Stomach (tissue), 9 donors: ENCODE measurements around the gene CASP7. TPM values are rescaled to one million over a fixed set of nuclear protein-coding genes. Genes with fewer than 3 reads are reported as not detected.

ENCODE experiments used
- DNase-seq, 2 donors: peaks; one replicate each; pipeline versions ENCODE4 v3.0.0 to v3.0.0-alpha.2; 2013 to 2019
- H3K27ac ChIP-seq, 5 donors: fragments of 200-600 bp in 4 of 5; sonication (generic) in 4 of 5; one replicate each; pipeline ENCODE4 v1.5.1; 2013 to 2019; ENCODE audit warnings: mild to moderate bottlenecking in 1 of 5, moderate library complexity in 1 of 5
- H3K27me3 ChIP-seq, 3 donors: fragments of 200-600 bp; sonication (generic); one replicate each; pipeline ENCODE4 v1.5.1; 2017 to 2019; ENCODE audit warnings: mixed run types in 1 of 3
- H3K36me3 ChIP-seq, 4 donors: fragments of 200-600 bp; sonication (generic); 1 replicate in 3 of 4; 2 replicates in 1 of 4; pipeline ENCODE4 v1.5.1; 2016 to 2019
- H3K4me1 ChIP-seq, 4 donors: fragments of 200-600 bp; sonication (generic); one replicate each; pipeline ENCODE4 v1.5.1; 2016 to 2019
- H3K4me3 ChIP-seq, 4 donors: fragments of 200-600 bp; sonication (generic) in 3 of 4; one replicate each; pipeline ENCODE4 v1.5.1; 2016 to 2019; ENCODE audit warnings: mild to moderate bottlenecking in 1 of 4
- H3K9me3 ChIP-seq, 4 donors: fragments of 200-600 bp; sonication (generic); one replicate each; pipeline ENCODE4 v1.5.1; 2016 to 2019
- EP300 ChIP-seq: sonication (generic); formaldehyde crosslinking; IDR thresholded peaks from one replicate; pipeline ENCODE4 v1.6.1; 2017; ENCODE audit warnings: antibody characterized with exemption
- POLR2A ChIP-seq, 4 donors: fragments of 450-650 bp; IDR thresholded peaks; one replicate each; pipeline ENCODE4 v1.6.1; 2016; ENCODE audit warnings: antibody characterized with exemption in 4 of 4, control low read depth in 2 of 4, mild to moderate bottlenecking in 1 of 4, moderate library complexity in 1 of 4
- POLR2AphosphoS5 ChIP-seq, 3 donors: sonication (generic); formaldehyde crosslinking; IDR thresholded peaks; one replicate each; pipeline ENCODE4 v1.6.1; 2016; ENCODE audit warnings: antibody characterized with exemption in 3 of 3
- WGBS, 5 donors: extraction: QIAGEN DNeasy Blood & Tissue Kit in 3 of 5; methylation state at CpG; one replicate each; pipeline versions ENCODE4 v1.1.5 to v1.1.7; 2013 to 2018; 5-methylcytosine and 5-hydroxymethylcytosine counted together
- intact Hi-C: fragments of 100-400 bp; cut with DNase I; formaldehyde crosslinking; loops from one replicate; pipeline ENCODE4 v1.15.1; 2023; ENCODE audit warnings: low total_unique reads
- polyA plus RNA-seq, 3 donors: library from polyadenylated mRNA; stranded (reverse); fragments of 200-250 nt; gene quantifications; one replicate each; pipeline ENCODE4 v1.2.3, GENCODE V29; 2013
- total RNA-seq, 5 donors: library from RNA; depleted of rRNA; stranded (reverse); fragments of >200 nt; gene quantifications; one replicate each; pipeline versions ENCODE4 v1.1.0 to v1.2.3, GENCODE V29; 2014 to 2016
- TF ChIP-seq, protein P1 (sequence below), 7 experiments: fragments of 450-650 bp in 4 of 7; fragments of 200-600 bp in 3 of 7; sonication (generic) in 3 of 7; IDR thresholded peaks; one replicate each; pipeline ENCODE4 v1.5.1; 2016 to 2019; ENCODE audit warnings: antibody characterized with exemption in 7 of 7, control low read depth in 2 of 7, mild to moderate bottlenecking in 1 of 7
- donor health status: healthy with polysubstance abuse.
- donor health status: Bipolar disorder and iron deficiency.
- donor health status: healthy.

Gene CASP7
- total and polyA plus RNA-seq, 8 donors: 15.1 to 77.9 (median 24.0) TPM

DNA sequence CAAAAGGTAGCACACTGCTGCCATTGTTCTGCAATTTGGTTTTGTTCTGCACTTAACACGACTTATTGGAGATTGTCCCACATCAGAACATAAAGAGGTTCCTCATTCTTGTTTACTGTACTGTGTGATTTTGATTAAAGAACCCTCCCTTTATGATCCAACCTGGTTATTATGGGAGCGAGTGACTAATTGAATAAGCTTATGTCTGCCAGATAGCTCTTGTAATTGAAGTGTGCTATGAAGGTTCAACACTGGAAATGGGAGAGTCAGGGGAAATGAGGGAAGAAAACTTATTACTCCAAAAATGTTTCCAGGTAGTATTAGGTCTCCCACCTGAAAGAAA, 33.9 kb downstream of the CASP7 start:
- no peak for DNase-seq
- TF ChIP-seq EP300 (no peak), POLR2AphosphoS5 (IDR thresholded peaks at IDR 0.05) (no peak), POLR2A (IDR thresholded peaks at IDR 0.05) (no peak)
- TF ChIP-seq, protein P1, sequence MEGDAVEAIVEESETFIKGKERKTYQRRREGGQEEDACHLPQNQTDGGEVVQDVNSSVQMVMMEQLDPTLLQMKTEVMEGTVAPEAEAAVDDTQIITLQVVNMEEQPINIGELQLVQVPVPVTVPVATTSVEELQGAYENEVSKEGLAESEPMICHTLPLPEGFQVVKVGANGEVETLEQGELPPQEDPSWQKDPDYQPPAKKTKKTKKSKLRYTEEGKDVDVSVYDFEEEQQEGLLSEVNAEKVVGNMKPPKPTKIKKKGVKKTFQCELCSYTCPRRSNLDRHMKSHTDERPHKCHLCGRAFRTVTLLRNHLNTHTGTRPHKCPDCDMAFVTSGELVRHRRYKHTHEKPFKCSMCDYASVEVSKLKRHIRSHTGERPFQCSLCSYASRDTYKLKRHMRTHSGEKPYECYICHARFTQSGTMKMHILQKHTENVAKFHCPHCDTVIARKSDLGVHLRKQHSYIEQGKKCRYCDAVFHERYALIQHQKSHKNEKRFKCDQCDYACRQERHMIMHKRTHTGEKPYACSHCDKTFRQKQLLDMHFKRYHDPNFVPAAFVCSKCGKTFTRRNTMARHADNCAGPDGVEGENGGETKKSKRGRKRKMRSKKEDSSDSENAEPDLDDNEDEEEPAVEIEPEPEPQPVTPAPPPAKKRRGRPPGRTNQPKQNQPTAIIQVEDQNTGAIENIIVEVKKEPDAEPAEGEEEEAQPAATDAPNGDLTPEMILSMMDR (IDR thresholded peaks at IDR 0.05): no peak
- Histone ChIP-seq H3K4me1 (peaks cover 24 to 58% (median 44%) of the 10 kb centered on the region in 4 donors), H3K4me3 (no peak overlapping the region), H3K27ac (peak overlapping the region in 4 of 5 donors; percentile 14 to 59 (median 36)), H3K36me3 (peaks cover 0 to 37% (median 26%) of the 10 kb centered on the region in 4 donors), H3K27me3 (no peaks in the 10 kb centered on the region), H3K9me3 (no peaks in the 10 kb centered on the region)
- intact Hi-C loops: loop anchor here (10.0 kb wide), 1 partner anchor 381 kb away; no protein-coding TSS in a partner anchor
- 34 to 70% (median 39%) methylated on average over 2 of the region's 2 CpGs for WGBS, 5 donors

DNA sequence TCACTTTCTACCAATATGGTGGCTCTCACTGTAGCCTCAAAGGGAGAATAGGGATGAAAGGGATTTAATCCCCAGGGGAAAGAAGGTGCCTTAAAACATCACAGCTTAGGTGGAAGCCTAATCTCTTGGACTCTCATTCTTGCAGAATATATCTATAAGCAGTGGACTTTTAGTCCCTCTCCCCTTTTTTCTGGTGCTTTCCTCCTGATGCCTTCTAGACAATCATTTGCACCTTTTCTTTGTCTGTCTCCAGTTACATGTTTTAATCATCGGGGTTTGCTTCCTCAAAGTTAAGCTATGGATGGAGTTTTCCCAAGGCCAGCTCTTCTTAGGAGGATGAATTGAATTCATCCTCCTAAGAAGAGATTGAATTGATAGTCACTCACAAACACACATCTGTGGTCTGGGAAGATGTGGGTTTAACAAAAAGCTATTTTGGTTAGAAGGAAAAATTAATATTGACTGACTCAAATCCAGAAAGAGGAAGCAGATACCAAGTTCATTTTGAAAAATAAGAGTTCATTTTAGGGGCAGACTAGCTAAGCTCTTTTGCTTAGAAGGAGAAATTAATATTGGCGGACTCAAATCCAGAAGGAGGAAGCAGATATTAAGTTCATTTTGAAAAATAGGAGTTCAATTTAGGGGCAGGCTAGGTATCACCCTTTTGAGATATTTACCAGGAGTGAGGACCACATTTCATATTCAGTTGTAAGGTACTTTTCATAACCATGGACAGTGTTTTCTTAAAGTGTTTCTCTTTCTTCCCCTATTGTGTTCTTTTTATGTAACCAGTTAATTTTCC, 36.6 kb downstream of the CASP7 start:
- 64 to 88% (median 67%) methylated on average over 2 of the region's 2 CpGs for WGBS, 5 donors
- Histone ChIP-seq H3K27ac (no peak overlapping the region), H3K36me3 (peaks cover 6 to 51% (median 41%) of the 10 kb centered on the region in 4 donors), H3K27me3 (no peaks in the 10 kb centered on the region), H3K4me3 (no peak overlapping the region), H3K9me3 (no peaks in the 10 kb centered on the region), H3K4me1 (peaks cover 11 to 44% (median 25%) of the 10 kb centered on the region in 4 donors)
- intact Hi-C loops: loop anchor here (10.0 kb wide), 1 partner anchor 378 kb away; no protein-coding TSS in a partner anchor
- no peak for DNase-seq
- TF ChIP-seq POLR2A (IDR thresholded peaks at IDR 0.05) (no peak), EP300 (no peak), POLR2AphosphoS5 (IDR thresholded peaks at IDR 0.05) (no peak)
- TF ChIP-seq, protein P1 (IDR thresholded peaks at IDR 0.05): no peak

DNA sequence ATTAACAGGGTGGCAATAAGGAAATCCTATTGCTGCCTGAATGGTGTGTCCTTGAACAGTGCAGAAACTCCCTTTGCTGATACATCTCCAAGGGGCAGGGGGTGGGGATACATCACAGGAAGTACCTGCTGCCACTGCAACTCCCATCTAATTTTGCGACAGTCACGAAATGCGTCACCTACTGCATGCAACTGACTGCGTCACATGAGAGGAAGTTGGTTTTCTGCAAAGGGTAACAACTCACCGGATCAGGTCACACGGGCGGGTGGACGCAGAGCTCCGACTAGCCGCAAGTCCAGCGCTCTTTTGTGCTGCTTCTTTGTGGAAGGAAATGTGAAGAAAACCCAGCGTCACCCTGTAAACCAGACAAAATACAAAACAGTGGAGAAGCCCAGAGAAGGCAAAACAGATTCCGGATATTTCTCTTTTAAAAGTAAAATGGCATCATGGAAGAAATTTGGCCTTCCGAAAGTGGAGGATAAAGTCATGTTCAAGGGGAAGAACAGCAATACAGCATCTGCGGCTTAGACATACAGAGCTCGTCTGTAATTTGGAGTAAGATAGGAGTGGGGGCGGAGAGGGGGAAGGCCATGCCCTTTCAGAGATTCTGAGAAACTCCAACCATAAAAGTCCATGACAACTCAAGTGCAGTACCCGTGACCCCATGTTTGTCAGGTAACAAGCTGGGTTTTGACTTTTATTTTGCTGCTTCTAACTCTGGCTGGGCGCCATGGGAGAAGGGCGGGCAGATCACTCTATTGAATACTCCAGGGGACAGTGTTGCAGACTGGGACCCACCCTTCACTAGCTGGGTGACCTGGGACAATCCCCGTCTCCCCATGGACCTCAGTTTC, 39.5 kb downstream of the CASP7 start:
- Histone ChIP-seq H3K4me3 (no peak overlapping the region), H3K27ac (no peak overlapping the region), H3K27me3 (no peaks in the 10 kb centered on the region), H3K9me3 (no peaks in the 10 kb centered on the region), H3K36me3 (peaks cover 17 to 73% (median 66%) of the 10 kb centered on the region in 4 donors), H3K4me1 (peaks cover 0 to 15% (median 2%) of the 10 kb centered on the region in 4 donors)
- no peak for DNase-seq
- intact Hi-C loops: loop anchor here (10.0 kb wide), 1 partner anchor 376 kb away; no protein-coding TSS in a partner anchor
- WGBS, 5 donors: 94 to 96% (median 95%) methylated on average over 21 of the region's 21 CpGs
- no peak for TF ChIP-seq POLR2AphosphoS5 (IDR thresholded peaks at IDR 0.05)
- no peak for TF ChIP-seq POLR2A (IDR thresholded peaks at IDR 0.05)
- TF ChIP-seq, protein P1 (IDR thresholded peaks at IDR 0.05): no peak
- TF ChIP-seq EP300: no peak

DNA sequence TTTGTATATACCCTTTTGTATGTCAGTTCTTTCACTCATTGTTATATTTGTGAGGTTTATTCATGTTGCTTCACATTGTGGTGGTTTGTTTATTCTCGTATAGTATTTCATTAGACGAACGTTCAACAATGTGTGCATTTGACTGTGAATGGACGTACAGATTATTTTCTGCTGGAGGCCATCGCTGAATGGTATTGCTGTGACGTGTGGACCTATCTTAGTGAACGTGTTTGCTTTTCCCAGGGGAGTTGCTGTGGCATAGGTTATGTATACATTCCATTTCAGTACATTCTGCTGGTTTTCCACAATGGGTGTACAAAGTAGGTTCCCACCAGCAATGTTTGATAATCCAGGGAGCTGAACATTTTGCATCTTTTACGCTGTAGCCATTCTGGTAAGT, 40.7 kb downstream of the CASP7 start:
- H3K36me3 ChIP-seq: peaks cover 26 to 80% (median 70%) of the 10 kb centered on the region in 4 donors

More for the DNA sequence above, 40.7 kb downstream of the CASP7 start:
- Histone ChIP-seq H3K27me3 (no peaks in the 10 kb centered on the region), H3K4me1 (peaks cover 0 to 14% (median 2%) of the 10 kb centered on the region in 4 donors), H3K27ac (peak overlapping the region in 2 of 5 donors; percentile 13 to 36), H3K4me3 (no peak overlapping the region), H3K9me3 (no peaks in the 10 kb centered on the region)
- 23 to 70% (median 42%) methylated on average over 8 of the region's 8 CpGs for WGBS, 5 donors
- intact Hi-C loops: no loop called here
- TF ChIP-seq POLR2A (IDR thresholded peaks at IDR 0.05) (no peak), POLR2AphosphoS5 (IDR thresholded peaks at IDR 0.05) (peak in 1 of 3 donors; percentile 34)
- TF ChIP-seq, protein P1 (IDR thresholded peaks at IDR 0.05): no peak
- DNase-seq: peak in 1 of 2 donors; percentile 78
